Lower lobe of right lung (tissue), 2 donors: ENCODE data around the gene CSRNP2. TPM values are rescaled to one million over a fixed set of nuclear protein-coding genes. Genes with fewer than 3 reads are reported as not detected.

Experiments used
- ATAC-seq, 2 donors: fragments of 200-7000 bp; cut with Tn5 transposase; one replicate each; pipeline ENCODE4 v1.9.1; 2020 to 2022; ENCODE audit warnings: mild to moderate bottlenecking in 2 of 2, moderate library complexity in 2 of 2
- DNase-seq: peaks from one replicate; pipeline ENCODE4 v3.0.0-alpha.2; 2020
- H3K27ac ChIP-seq: fragments of 200-600 bp; one replicate; pipeline ENCODE4 v1.8.0; 2022
- H3K27me3 ChIP-seq: fragments of 200-600 bp; one replicate; pipeline ENCODE4 v1.8.0; 2022; ENCODE audit warnings: low read depth
- H3K36me3 ChIP-seq: fragments of 200-600 bp; one replicate; pipeline ENCODE4 v1.8.0; 2022; ENCODE audit warnings: mild to moderate bottlenecking
- H3K4me1 ChIP-seq: fragments of 200-600 bp; one replicate; pipeline ENCODE4 v1.8.0; 2022
- H3K4me3 ChIP-seq: fragments of 200-600 bp; one replicate; pipeline ENCODE4 v1.8.0; 2022; ENCODE audit warnings: mild to moderate bottlenecking
- H3K9me3 ChIP-seq: fragments of 200-600 bp; one replicate; pipeline ENCODE4 v1.8.0; 2022
- intact Hi-C: fragments of 100-400 bp; cut with DNase I; formaldehyde crosslinking; loops from one replicate; pipeline ENCODE4 v1.11.0; 2022
- total RNA-seq: library from RNA; stranded (reverse); fragmentation: NEBNext Ultra II Directional; extraction: Animal tissue kit (Norgen Biotek cat#: 25700); gene quantifications from one replicate; pipeline ENCODE4 v1.2.1, GENCODE V29; 2021
- TF ChIP-seq, protein P1 (sequence below): fragments of 200-600 bp; IDR thresholded peaks from one replicate; pipeline ENCODE4 v1.8.0; 2022; ENCODE audit warnings: antibody characterized with exemption, mild to moderate bottlenecking
- donor health status: DM: no; HTN: yes; CAD: no; lungs with severe emphysema.

Gene CSRNP2
- total RNA-seq, 1 donor from 2014 or later = 21.2 TPM

DNA sequence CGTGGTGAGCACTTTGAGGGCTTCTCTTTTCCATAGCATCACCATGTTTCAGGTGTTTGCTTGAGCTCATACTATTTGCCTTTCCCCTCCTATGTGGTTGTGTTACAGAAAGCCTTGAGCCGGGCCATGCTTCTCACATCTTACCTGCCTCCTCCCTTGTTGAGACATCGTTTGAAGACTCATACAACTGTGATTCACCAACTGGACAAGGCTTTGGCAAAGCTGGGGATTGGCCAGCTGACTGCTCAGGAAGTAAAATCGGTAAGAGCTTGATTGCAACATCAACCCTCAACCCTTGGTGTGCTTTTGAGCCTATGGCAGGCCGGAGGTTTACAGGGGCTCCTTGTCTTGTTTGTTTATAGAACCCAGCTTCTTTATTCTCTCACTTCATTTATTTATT, 27.2 kb downstream of the CSRNP2 start:
- Histone ChIP-seq H3K27ac (no peak overlapping the region), H3K27me3 (no peaks in the 10 kb centered on the region), H3K36me3 (peaks cover 99% of the 10 kb centered on the region), H3K4me1 (peaks cover 5% of the 10 kb centered on the region), H3K4me3 (no peak overlapping the region), H3K9me3 (no peaks in the 10 kb centered on the region)
- peak; percentile 57 for DNase-seq
- intact Hi-C loops = no loop called here
- ATAC-seq = peak; percentile 72 to 76
- TF ChIP-seq, protein P1, sequence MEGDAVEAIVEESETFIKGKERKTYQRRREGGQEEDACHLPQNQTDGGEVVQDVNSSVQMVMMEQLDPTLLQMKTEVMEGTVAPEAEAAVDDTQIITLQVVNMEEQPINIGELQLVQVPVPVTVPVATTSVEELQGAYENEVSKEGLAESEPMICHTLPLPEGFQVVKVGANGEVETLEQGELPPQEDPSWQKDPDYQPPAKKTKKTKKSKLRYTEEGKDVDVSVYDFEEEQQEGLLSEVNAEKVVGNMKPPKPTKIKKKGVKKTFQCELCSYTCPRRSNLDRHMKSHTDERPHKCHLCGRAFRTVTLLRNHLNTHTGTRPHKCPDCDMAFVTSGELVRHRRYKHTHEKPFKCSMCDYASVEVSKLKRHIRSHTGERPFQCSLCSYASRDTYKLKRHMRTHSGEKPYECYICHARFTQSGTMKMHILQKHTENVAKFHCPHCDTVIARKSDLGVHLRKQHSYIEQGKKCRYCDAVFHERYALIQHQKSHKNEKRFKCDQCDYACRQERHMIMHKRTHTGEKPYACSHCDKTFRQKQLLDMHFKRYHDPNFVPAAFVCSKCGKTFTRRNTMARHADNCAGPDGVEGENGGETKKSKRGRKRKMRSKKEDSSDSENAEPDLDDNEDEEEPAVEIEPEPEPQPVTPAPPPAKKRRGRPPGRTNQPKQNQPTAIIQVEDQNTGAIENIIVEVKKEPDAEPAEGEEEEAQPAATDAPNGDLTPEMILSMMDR = no peak

- H3K4me1 ChIP-seq = peaks cover 8% of the 10 kb centered on the region
- no peak overlapping the region for H3K27ac ChIP-seq
- no peaks in the 10 kb centered on the region for H3K9me3 ChIP-seq
- peaks cover 99% of the 10 kb centered on the region for H3K36me3 ChIP-seq
- no peaks in the 10 kb centered on the region for H3K27me3 ChIP-seq
- TF ChIP-seq, protein P1 = no peak
- no peak overlapping the region for H3K4me3 ChIP-seq
- no peak for ATAC-seq
- DNase-seq = no peak
- intact Hi-C loops = no loop called here
These were observed 28.3 kb downstream of the CSRNP2 start for GRCh38 chr12:51055060-51055459.

- ATAC-seq (no peak), DNase-seq (no peak)
- H3K36me3 ChIP-seq = peaks cover 72% of the 10 kb centered on the region
These were observed 31.6 kb downstream of the CSRNP2 start for GRCh38 chr12:51051787-51052186.

GRCh38 chr12:51049525-51049924, 33.9 kb downstream of the CSRNP2 start:
- H3K36me3 ChIP-seq = peaks cover 49% of the 10 kb centered on the region
- H3K27ac ChIP-seq = no peak overlapping the region
- TF ChIP-seq, protein P1 = no peak
- intact Hi-C loops = no loop called here
- ATAC-seq (no peak), DNase-seq (no peak)
- H3K4me3 ChIP-seq = peak overlapping the region; percentile 83
- H3K27me3 ChIP-seq = no peaks in the 10 kb centered on the region
- H3K4me1 ChIP-seq = peaks cover 31% of the 10 kb centered on the region
- H3K9me3 ChIP-seq = no peaks in the 10 kb centered on the region

More at GRCh38 chr12:51051787-51052186, 31.6 kb downstream of the CSRNP2 start:
- intact Hi-C loops = no loop called here
- TF ChIP-seq, protein P1 = no peak
- H3K27ac ChIP-seq = no peak overlapping the region
- H3K4me1 ChIP-seq = peaks cover 31% of the 10 kb centered on the region
- H3K27me3 ChIP-seq = no peaks in the 10 kb centered on the region
- no peak overlapping the region for H3K4me3 ChIP-seq
- no peaks in the 10 kb centered on the region for H3K9me3 ChIP-seq

DNA sequence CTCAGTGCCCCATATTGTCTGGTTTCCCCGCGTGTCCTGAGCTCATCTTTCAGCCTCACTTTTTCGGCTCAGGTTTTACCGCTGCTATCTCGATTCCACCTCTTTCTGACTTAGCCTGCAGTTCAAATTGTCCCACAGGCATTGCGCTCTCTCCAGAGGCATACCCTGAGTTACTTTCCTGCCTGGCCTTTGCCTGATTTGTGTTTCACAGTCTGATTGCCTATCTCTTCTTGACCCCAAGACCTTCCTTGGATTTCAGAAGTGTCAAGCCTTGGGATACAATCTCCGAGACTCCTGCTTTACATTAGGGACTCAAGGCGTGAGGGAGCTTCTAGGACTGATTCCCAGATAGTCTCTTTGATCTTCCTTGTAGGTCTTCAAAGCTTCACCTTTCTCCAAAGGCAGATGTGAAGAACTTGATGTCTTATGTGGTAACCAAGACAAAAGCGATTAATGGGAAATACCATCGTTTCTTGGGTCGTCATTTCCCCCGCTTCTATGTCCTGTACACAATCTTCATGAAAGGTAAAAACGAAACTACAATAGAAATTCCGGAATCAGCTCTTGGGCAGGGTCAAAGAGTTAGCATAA, 34.6 kb downstream of the CSRNP2 start:
- DNase-seq = no peak
- intact Hi-C loops = no loop called here
- H3K9me3 ChIP-seq = no peaks in the 10 kb centered on the region
- H3K4me3 ChIP-seq = peak overlapping the region; percentile 83
- peak overlapping the region; percentile 92 for H3K27ac ChIP-seq
- peaks cover 41% of the 10 kb centered on the region for H3K36me3 ChIP-seq
- peak in 1 of 2 donors; percentile 1 for ATAC-seq
- no peaks in the 10 kb centered on the region for H3K27me3 ChIP-seq
- TF ChIP-seq, protein P1 = no peak
- H3K4me1 ChIP-seq = peaks cover 31% of the 10 kb centered on the region
